RKO (cell line): Measurements from ENCODE around the gene ESD.
A peak's percentile ranks its signal among the peaks of the same experiment; 100 is the strongest.
"Not testable (repeated sequence)": the region's sequence is repeated elsewhere in the genome, so short reads cannot be mapped to it uniquely, and the experiment has no call there.

Experiments used
- DNase-seq: peaks from one replicate; pipeline ENCODE4 v3.0.0-alpha.2; 2016; ENCODE audit warnings: low spot score

The ESD gene

DNA sequence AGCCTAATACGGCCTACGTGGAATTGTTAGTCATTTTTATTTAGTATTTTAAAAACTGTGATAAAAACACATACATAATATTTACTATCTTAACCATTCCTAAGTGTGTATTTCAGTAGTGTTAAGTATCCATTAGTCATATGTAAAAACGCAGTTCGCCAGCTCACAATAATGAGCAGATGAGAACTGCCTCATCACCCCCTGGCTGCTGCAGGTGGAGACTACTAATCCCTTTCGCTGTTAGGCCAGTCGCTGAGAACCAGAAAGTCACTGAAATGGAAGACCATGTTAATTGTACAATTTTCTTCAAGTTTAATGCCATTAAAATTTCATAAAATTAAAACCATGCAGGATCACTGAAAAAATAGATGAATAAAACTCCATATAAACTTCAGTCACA lies 1.6 kb downstream of the ESD start:
- peak; percentile 64 for DNase-seq

DNA sequence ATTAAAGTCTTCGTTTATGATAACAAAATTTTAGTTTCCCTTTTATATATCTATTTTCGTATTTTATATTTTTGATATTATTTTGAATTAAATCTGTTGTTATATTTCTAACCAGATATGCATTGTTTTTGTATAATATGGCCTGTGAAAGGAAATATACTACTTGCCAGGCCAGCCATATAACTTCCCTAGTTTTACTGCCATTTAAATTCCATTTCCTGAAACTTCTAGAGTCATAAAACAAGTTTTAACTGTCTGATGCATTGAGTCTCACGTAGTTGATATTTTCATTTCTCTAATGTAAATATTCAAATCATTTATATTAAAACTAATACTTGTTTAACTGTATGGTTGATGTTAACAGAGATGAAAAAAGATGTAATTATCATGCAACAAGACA lies 13.5 kb downstream of the ESD start:
- DNase-seq = no peak

DNA sequence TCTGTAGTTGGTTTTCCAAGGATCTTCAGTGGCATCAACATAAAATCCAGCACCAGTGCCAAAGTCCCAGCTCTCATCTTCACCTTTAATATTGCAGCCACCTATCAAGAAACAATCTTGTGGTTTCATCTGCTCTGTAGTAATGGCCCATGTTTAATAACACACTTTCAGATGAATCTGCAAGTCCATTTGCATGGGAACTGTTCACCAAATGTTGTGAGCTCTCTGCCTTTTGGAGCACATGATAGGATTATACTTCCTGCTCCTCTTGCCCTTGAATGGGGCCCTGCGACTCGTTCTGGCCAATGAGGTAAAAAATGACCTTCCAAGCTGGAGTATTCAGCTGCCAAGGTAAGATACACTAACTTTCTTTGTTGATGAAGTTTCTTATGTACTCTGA lies 14.3 kb downstream of the ESD start:
- DNase-seq = no peak

- no peak for DNase-seq
These were observed 14.9 kb downstream of the ESD start for GRCh38 chr13:46782066-46782465.

- no peak for DNase-seq
These were observed 18.1 kb downstream of the ESD start for GRCh38 chr13:46778890-46779289.

DNA sequence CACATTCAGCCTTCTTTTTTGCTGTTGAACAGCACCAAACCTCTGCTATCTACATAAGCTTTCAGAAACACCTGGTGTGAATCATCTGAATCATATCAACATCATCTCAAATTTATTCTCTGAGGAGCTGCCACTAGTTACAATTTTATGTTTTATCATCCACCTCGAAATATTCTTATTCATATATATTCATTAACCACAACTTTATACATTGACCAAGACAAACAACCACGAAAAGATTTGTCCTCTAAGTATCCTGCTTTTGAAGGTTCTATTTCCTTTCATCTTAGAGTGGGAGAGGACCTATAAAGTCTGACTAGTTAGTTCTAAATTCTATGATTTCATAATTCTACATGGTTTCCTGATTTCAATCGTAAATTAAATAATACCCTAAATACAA lies 18.9 kb downstream of the ESD start:
- no peak for DNase-seq

DNA sequence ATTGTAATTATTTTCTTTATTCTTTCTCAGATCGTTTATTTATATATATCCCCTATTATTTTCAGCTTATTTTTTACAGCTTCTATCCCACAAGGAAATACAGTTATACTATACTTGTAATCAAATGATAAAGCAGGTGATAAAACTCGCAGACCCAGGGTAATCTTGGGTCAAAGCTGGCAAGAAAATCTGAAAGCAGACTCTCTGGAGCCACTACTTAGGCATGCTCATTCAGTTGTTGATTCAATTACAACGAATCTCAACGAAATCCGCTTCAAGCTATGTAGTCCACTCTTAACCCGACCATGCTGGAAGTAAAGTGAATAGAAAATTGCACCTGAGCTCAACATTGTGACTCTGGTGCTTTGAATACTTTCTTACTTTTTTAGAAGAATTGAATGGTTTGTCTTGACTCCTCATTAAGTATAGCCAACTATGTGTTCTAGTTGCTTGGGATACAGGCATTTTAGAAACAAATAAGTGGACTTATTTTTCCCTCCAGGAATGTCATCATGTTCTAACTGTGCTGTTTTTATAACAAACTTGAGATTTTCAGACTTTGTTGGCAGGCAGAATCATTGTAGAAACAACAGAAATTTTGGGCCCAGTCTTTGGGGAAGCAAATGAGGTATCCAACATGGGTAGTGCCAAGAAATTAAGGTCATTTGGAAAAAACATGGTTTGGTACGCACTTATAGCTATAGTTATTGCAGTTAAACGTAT lies 21.4 kb downstream of the ESD start:
- no peak for DNase-seq

DNA sequence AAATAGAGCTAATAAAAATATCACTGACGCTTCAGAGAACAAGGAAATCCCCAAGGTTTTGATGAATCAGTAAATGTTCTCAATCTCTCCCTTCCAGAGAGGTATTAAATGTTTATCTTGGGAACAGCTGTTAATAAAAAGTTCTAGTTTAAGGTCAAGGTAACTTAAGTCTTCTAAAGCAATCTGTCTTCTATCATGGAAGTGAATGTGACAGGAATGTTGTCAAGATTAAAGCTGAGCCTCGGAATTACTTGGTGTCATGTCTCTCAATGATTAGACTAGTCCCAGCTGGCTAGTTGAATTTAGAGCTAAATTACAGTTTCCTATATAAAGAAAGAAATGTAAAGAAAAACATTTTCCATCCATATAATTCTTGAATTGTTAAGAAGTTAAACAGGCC lies 23.4 kb downstream of the ESD start:
- DNase-seq = no peak

GRCh38 chr13:46771693-46772092 lies 25.3 kb downstream of the ESD start:
- no peak for DNase-seq

- DNase-seq = not testable (repeated sequence)
These were observed 27.0 kb downstream of the ESD start for GRCh38 chr13:46769925-46770324.

DNA sequence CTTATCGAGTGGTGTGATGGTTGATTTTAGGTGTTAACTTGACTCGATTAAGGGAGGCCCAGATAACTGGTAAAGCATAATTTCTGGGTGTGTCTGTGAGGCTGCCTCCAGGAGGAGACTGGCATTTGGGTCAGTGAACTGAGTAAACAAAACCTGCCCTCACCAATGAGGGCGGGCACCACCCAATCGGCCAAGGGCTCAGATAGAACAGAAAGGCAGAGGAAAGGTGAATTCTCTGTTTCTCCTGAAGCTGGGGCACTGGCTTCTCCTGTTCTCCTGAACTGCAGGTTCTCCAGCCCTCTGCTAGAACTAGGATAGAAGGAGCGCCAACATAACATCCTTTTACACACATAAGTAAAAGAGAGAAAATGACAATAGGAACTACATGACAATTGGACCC lies 35.1 kb downstream of the ESD start:
- no peak for DNase-seq

DNA sequence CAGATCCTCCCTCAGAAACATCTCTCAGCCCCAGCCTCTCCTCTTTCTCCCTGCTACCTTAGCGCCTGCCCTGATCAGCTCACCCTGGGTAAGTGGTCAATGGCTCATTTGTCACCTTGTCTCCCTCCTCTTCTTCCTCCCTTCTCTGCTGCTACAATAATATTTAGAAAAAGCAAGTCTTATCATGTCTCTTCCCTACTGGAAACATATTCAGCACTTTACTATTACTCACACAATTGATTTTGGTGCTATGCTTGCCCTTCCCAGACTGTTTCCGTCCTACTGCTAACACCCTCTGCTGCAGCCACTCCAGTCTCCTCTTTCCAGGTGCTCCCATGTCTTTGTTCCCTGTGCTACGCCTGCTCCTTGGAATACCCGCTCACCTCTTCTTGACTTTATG lies 35.8 kb downstream of the ESD start:
- no peak for DNase-seq

DNA sequence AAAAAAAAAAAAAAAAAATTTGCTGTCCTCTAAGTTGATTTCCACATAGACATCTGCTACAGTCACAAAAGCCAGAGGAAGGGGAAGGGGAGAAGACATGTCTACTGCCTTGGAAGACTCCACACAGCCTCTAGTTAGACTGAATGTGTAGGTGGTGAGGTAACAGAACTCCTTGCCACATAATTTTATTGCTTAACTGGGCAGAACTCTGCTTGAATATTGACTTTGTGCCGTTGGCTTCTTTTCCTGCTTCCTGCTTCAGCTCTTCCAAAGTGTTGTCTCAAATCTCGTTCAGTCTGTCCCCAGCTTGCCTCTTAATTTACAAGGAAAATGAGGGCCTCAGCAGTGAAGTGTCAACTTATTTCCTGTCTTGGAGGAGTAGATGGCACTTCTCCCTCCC lies 37.1 kb downstream of the ESD start:
- no peak for DNase-seq

GRCh38 chr13:46757640-46758039 lies 39.3 kb downstream of the ESD start:
- DNase-seq = no peak

GRCh38 chr13:46756977-46757376 lies 40.0 kb downstream of the ESD start:
- no peak for DNase-seq

GRCh38 chr13:46755508-46755907 lies 41.5 kb downstream of the ESD start:
- DNase-seq = not testable (repeated sequence)

DNA sequence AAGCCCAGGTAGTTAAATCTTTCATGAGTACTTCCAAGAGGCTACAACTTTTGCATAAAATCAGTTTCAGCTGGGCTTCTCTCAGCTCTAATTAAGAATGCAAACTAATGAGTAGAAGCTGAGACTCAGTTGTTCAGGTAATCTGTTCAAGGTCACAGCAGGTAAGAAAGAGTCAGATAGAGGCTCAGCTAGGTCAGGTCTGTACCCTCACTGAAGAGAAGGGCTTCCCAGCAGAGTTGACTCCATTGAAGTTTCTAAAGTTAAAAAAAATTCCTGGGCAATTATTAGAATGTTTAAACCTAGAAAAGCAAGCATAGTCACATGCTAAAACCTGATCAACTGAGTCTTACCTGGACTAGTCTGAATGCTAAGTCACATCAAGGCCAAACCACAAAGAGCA lies 42.1 kb downstream of the ESD start:
- DNase-seq = no peak

DNA sequence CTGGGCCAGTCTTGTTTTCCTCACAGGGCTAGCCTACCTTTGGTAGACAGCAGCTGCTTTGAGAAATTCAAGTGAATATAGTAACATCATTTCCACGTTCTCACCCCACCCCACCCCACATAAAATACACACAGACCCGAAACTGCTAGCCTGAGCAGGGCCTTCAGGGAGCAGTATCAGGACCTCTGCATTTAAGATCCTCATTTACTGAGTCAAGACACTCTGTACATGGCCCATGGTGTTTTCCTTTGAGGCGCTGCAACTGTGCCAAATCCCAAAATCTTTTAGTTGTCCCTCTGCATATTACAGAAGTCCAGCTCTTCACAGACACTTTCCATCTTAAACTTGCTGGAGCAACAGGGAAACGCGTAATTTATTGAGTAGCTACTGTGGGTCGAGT lies 43.0 kb downstream of the ESD start:
- no peak for DNase-seq

DNA sequence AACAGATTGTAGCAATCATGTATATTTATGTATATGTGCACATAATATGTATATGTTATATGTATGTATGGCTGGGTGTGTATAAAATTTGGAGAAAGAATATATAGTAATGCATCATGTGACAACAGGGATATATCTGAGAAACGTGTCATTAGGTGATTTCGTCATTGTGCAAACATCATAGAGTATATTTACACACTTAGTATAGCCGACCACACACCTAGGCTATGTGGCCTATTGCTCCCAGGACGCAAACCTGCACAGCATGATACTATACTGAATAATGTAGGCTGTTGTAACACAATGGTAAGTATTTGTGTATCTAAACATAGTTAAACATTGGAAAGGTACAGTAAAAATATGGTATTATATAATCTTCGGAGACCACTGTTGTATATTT lies 43.8 kb downstream of the ESD start:
- no peak for DNase-seq

GRCh38 chr13:46751811-46752635 lies 44.9 kb downstream of the ESD start:
- no peak for DNase-seq

DNA sequence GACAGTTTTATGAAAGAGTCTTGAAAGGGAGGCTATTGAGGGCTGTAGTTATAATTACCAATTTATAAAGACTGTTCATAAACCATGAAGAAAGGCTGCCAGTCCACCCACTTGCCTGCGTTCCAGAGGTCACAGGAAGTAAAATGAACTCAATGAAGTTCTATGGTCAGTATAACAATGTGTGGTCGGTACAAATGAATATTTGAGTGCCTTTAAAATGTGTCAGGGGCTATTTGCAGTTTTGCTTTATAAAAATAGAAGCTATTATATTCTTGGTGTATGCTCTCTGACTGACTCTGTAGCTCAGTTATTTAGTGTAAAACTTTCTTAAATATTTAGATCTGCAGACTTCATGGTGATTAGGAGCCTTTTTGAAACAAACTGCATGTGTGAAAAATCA lies 47.0 kb downstream of the ESD start:
- DNase-seq = no peak

GRCh38 chr13:46748300-46748699 lies 48.7 kb downstream of the ESD start:
- no peak for DNase-seq

DNA sequence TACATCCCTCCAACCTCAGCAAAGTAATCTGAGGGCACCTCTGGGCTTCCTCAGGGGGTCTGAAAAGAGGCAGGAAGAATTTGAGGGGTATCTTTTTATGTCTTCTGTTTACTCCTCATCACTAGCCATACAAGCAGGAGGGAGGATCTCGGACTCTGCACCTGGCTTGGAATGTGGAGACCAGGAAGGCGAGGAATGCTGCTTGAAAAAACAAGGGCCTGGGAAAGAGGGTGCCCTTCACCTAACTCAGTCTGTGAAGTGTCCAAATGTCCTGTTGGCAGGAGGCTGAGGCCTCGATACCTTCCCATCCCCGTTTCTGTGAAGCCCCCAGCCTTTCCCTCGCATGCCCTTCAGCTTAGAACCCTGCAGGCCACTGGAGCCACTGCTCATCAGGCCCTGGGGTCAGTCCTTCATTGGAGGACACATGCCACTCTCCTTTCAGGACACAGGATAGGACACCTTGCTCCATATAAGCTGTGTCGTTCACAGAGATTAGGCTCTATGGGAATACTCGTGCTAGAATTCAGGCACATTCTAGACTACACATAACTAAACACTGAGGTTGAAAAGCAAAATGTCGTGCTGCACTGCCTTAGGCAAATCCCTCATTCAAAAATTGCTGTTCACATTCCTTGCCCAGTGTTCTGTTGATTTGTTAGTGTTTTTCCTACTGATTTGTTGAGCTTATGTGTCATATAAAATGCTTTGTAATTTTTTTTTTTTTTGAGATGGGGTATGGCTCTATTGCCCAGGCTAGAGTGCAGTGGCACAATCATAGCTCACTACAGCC lies 49.7 kb downstream of the ESD start:
- no peak for DNase-seq
